Type B pancreatic cell (in vitro differentiated cells): ENCODE results near the gene FBLN5. TPM values are rescaled to one million over a fixed set of nuclear protein-coding genes. Genes with fewer than 3 reads are reported as not detected.
"Not testable (repeated sequence)": the region's sequence is repeated elsewhere in the genome, so short reads cannot be mapped to it uniquely, and the experiment has no call there.

ENCODE experiments used
- DNase-seq: peaks from one replicate; pipeline ENCODE4 v3.0.0; 2021; ENCODE audit warnings: mixed read lengths; ENCODE audit not compliant: unreplicated experiment; ENCODE audit errors: extremely low spot score
- H3K27ac Mint-ChIP-seq: 2 replicates; pipeline ENCODE4 v1.8.0; 2021; ENCODE audit warnings: mild to moderate bottlenecking, mixed read lengths
- H3K27me3 Mint-ChIP-seq: 2 replicates; pipeline ENCODE4 v1.8.0; 2021; ENCODE audit warnings: mixed read lengths
- H3K36me3 Mint-ChIP-seq: 2 replicates; pipeline ENCODE4 v1.8.0; 2021; ENCODE audit warnings: mixed read lengths
- H3K4me1 Mint-ChIP-seq: one replicate; pipeline ENCODE4 v1.8.0; 2021; ENCODE audit warnings: mixed read lengths; ENCODE audit not compliant: unreplicated experiment
- H3K4me3 Mint-ChIP-seq: 2 replicates; pipeline ENCODE4 v1.8.0; 2021; ENCODE audit warnings: mild to moderate bottlenecking, mixed read lengths
- H3K9me3 Mint-ChIP-seq: 2 replicates; pipeline ENCODE4 v1.8.0; 2021; ENCODE audit warnings: mixed read lengths
- total RNA-seq: library from RNA; stranded (reverse); gene quantifications from 2 replicates; pipeline ENCODE4 v1.2.1, GENCODE V29; 2021; ENCODE audit warnings: low replicate concordance
- TF ChIP-seq, protein P1 (sequence below): fragments of 200-600 bp; sonication (generic); conservative IDR thresholded peaks from 2 replicates; pipeline ENCODE4 v1.5.0; 2021; ENCODE audit warnings: antibody characterized with exemption, mild to moderate bottlenecking

FBLN5 gene
- total RNA-seq, 1 donor from 2014 or later = 14.1 TPM

DNA sequence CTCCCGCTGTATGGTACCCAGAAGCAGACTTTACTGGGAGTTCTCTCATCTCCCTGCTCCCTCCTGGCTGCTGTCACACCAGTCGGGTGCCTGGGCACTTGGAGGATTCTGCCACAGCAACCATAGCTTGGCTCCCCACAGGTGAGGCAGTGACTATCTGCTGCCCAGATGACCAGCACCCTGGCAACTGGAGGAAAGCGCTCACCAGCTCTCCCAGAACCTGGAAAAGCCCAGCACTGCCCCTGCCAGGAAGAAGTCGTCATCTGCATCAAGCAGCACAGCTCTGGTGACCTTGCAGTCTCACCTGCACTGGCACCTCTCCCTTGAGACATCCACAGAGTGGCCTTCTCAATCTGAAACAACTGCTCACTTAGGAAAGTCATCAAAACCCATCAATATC, 48.3 kb downstream of the FBLN5 start:
- TF ChIP-seq, protein P1, sequence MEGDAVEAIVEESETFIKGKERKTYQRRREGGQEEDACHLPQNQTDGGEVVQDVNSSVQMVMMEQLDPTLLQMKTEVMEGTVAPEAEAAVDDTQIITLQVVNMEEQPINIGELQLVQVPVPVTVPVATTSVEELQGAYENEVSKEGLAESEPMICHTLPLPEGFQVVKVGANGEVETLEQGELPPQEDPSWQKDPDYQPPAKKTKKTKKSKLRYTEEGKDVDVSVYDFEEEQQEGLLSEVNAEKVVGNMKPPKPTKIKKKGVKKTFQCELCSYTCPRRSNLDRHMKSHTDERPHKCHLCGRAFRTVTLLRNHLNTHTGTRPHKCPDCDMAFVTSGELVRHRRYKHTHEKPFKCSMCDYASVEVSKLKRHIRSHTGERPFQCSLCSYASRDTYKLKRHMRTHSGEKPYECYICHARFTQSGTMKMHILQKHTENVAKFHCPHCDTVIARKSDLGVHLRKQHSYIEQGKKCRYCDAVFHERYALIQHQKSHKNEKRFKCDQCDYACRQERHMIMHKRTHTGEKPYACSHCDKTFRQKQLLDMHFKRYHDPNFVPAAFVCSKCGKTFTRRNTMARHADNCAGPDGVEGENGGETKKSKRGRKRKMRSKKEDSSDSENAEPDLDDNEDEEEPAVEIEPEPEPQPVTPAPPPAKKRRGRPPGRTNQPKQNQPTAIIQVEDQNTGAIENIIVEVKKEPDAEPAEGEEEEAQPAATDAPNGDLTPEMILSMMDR = no peak
- H3K4me1 Mint-ChIP-seq = peaks cover 6% of the 10 kb centered on the region
- no peak for DNase-seq
- H3K36me3 Mint-ChIP-seq = no peaks in the 10 kb centered on the region
- peaks cover 18% of the 10 kb centered on the region for H3K27me3 Mint-ChIP-seq
- no peak overlapping the region for H3K27ac Mint-ChIP-seq
- H3K9me3 Mint-ChIP-seq = no peaks in the 10 kb centered on the region
- H3K4me3 Mint-ChIP-seq = no peak overlapping the region

DNA sequence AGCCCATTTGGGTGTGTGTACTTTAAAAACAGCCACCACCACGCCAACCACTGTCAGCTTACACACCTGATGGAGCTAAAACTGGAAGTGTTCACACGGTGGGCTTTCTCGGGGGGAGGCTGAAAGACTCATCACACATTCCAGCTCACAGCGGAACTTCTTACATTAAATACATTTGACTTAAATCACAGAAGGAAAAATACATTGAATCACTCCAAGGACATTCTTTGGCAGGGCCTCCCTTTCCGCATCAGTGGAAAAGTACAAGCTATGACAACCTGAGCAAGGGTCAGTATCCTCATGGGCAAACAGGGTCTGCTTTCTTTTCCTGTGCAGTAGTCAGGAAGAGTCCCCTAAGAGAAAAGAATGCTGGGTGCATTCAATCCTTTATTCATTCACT, 49.1 kb downstream of the FBLN5 start:
- Mint-ChIP-seq H3K27me3 (peaks cover 12% of the 10 kb centered on the region), H3K36me3 (no peaks in the 10 kb centered on the region), H3K4me1 (peaks cover 6% of the 10 kb centered on the region), H3K4me3 (no peak overlapping the region), H3K9me3 (no peaks in the 10 kb centered on the region), H3K27ac (no peak overlapping the region)
- DNase-seq = no peak
- TF ChIP-seq, protein P1 = no peak

DNA sequence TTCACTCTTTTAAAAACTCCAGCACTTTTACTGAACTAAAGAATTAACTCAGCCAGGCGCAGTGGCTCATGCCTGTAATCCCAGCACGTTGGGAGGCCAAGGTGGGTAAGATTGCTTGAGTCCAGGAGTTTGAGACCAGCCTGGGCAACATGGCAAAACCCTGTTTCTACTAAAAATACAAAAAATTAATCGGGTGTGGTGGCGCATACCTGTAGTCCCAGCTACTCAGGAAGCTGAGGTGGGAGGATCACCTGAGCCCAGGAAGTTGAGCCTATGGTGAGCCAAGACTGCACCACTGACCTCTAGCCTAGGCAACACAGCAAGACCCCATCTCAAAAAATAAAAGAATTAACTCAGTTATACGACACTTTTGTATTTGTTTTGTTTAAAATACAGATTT, 49.8 kb downstream of the FBLN5 start:
- H3K4me3 Mint-ChIP-seq, DNase-seq, H3K9me3 Mint-ChIP-seq, H3K27me3 Mint-ChIP-seq, H3K4me1 Mint-ChIP-seq, H3K36me3 Mint-ChIP-seq, H3K27ac Mint-ChIP-seq: not testable (repeated sequence)

DNA sequence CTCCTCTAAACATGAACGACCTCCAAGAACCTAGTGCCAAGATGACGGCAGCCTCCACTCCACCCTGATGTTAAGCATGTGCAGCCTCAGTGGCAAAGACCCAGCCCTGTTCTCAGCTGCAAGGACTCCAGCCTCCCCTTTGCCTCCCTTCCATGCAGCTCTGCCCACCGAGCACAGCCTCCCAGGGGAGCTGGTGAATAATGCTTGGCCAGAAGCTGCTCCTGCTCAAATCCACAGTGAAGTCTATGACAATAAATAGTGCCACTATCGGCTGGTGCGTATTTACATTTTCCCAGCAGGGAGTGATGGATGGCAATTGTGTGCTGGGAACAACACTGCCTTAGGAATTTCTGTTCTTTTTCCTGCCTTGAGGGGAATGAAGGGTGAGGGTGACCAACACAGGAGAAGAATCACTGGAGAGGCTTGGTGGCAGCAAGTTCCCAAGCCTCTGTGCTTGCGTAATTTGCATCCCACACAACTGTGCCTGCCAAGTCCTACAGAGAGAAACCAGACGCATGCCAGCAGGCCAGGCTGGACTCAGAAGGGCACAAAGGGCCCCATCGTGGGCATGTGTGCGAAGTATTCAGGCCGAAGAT, 50.3 kb downstream of the FBLN5 start:
- Mint-ChIP-seq H3K9me3 (no peaks in the 10 kb centered on the region), H3K36me3 (no peaks in the 10 kb centered on the region), H3K27me3 (peaks cover 10% of the 10 kb centered on the region), H3K4me3 (no peak overlapping the region), H3K27ac (no peak overlapping the region), H3K4me1 (peaks cover 6% of the 10 kb centered on the region)
- TF ChIP-seq, protein P1 = no peak
- no peak for DNase-seq

DNA sequence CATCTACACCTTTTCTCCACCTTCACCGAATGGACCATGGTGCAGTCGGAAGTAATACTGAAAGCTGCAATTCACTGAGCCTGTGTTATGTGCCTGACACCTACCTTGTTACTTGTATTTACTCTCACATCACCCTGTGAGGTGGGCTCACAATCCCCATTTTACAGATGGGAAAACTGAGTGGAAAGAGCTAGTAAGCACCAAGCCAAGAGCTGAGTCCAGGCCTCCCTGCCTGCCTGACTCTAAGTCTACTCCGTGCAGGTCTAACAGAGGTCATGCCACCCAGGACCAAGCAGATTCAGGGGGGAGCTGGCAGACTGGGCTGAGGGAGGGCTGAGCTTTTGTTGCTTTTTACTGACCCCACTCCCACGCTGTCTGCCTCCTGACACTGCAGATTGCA, 51.1 kb downstream of the FBLN5 start:
- no peak overlapping the region for H3K27ac Mint-ChIP-seq
- DNase-seq = no peak

DNA sequence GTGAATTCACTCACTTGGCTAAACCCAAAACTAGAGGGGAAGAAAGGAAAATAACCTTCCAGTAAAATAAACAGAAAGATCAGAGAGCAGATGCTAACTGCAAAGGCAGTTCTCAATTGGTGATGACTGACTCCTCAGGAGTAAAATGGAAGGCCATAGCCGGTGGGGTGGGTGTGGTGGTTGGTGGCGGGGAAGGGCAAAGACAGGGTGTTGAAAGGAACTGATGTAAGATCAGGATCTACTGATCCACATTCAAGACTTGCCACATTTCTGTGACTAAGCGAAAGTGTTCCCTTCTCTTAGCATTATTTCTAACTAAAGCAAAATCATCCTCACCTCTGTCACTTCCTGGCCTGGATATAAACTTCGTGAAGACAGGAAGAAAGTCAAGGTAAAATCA, 53.8 kb downstream of the FBLN5 start:
- Mint-ChIP-seq H3K27me3 (peaks cover 10% of the 10 kb centered on the region), H3K27ac (no peak overlapping the region)

More for the DNA sequence above, 51.1 kb downstream of the FBLN5 start:
- TF ChIP-seq, protein P1 = no peak
- Mint-ChIP-seq H3K36me3 (no peaks in the 10 kb centered on the region), H3K4me3 (no peak overlapping the region), H3K9me3 (no peaks in the 10 kb centered on the region), H3K27me3 (peaks cover 10% of the 10 kb centered on the region), H3K4me1 (peaks cover 6% of the 10 kb centered on the region)

More for the DNA sequence above, 53.8 kb downstream of the FBLN5 start:
- peaks cover 6% of the 10 kb centered on the region for H3K4me1 Mint-ChIP-seq
- H3K36me3 Mint-ChIP-seq = no peaks in the 10 kb centered on the region
- H3K9me3 Mint-ChIP-seq = no peaks in the 10 kb centered on the region
- DNase-seq = no peak
- H3K4me3 Mint-ChIP-seq = no peak overlapping the region
- TF ChIP-seq, protein P1 = no peak
